ENCODE data around the gene ATP6V1G1. TPM values are rescaled to one million over a fixed set of nuclear protein-coding genes. Genes with fewer than 3 reads are reported as not detected.

ATP6V1G1 gene
- total RNA-seq: 123 and 203 TPM in 2 replicates

DNA sequence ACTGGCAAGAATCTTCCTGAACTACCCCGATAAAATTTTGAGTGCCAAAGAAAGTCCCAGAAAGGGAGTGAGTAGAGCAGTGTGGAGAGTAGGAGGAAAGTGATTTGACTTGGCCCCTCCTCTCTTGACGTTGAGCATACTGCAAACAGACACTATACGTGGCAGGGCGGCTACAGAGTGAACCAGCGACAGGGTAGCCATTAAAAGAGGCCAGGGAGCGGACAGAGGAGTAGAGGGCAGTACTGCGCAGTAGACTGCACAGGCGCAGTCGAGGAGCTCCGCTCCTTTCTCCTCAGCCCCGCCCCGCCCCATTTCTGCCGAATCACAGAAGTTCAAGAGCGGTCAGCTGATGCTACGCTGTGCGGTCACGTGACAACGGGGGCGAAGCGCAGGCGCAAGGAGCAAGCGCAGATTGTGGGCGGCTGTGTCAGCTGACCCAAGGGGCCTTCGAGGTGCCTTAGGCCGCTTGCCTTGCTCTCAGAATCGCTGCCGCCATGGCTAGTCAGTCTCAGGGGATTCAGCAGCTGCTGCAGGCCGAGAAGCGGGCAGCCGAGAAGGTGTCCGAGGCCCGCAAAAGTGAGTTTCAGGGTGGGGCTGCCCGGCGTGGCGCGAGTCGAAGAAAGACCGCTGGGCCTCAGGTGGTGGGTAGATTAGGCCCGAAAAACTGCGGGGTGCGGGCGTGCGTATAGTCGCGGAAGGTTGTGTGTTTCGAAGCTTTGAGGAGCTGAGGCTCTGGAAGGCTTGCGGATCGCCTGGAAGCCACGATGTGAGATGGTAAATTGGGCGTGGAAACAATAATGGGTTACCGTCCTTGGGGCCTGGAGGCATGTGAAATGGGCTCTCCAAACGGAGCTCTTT lies at the start of gene ATP6V1G1:
Gene ATP6V1G1 (plus strand): TSS at position 425 of the 858 bp plus-strand sequence. CDS start 70 bp downstream, at position 495.

Other genes starting within 250 kb of the ATP6V1G1 start
- gene AKNA, start 199.8 kb upstream of the ATP6V1G1 start, total RNA-seq: 6.3 and 7.7 TPM in 2 replicates
- 2.3 and 2.7 TPM in 2 replicates for gene WHRN, start 82.3 kb upstream of the ATP6V1G1 start, total RNA-seq
- gene TMEM268, start 23.5 kb downstream of the ATP6V1G1 start, total RNA-seq: 5.5 and 10.7 TPM in 2 replicates
- not detected in 2 replicates for gene TEX53, start 70.0 kb downstream of the ATP6V1G1 start, total RNA-seq
- not detected in 2 replicates for gene TEX48, start 94.4 kb downstream of the ATP6V1G1 start, total RNA-seq
- gene TNFSF15, start 218.3 kb downstream of the ATP6V1G1 start, total RNA-seq: 0.32 and 3.0 TPM in 2 replicates